Measurements from ENCODE around the gene GLIS1. TPM values are rescaled to one million over a fixed set of nuclear protein-coding genes. Genes with fewer than 3 reads are reported as not detected.

The GLIS1 gene
- total RNA-seq, 1 experiment from 2014 or later = 0.24 TPM

DNA sequence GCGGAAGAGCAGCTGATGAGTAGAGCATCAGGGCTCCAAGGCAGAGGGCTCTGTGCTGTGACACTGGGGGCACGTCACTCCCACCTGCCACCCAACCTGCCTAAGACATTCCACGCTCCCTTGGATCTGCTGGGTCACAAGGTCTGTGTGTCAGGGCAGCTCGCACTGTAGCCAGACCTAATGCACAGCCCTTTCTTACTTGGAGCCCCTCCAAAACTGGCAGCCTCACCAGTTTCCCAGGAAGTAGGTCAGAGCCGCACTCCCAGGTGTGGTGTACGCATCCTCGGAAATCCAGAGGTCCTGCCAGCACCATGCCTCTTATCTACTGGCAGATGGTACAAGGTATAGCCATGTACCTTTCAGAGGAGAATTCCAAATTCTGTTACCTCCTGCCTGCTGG, 257.5 kb downstream of the GLIS1 start:
- Mint-ChIP-seq H3K4me3 (no peak overlapping the region), H3K36me3 (no peaks in the 10 kb centered on the region), H3K27me3 (ENCODE audit: low read depth) (peaks cover 8% of the 10 kb centered on the region; the same call in 1 of the 2 replicates)

DNA sequence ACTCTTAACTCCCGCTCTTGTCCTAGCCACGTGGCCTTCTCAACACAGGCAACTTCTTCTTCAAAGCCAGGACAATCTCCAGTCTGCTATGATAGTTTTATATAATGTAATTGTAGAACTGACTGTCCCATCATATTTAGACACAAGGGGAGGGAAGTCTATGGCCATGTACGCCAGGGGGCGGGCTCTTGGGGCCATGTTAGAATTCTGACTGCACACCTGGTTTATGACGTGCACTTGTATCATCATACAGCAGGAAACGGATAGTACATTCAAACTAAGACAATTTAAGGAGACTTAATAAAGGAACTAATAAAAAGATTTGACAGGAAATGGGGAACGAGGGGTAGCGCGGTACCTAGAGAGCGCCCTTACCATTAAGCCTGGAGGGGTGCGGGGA, 258.3 kb downstream of the GLIS1 start:
- POLR2A ChIA-PET = no interaction called here
- 0 out of 2 replicates have a peak, but pooled peaks cover 3% of the 10 kb centered on the region for H3K9me3 Mint-ChIP-seq
- CTCF ChIA-PET = interaction anchor here (1.1 to 1.6 kb wide), 3 partner anchors 31 to 235 kb away, joined by 3 to 4 read pairs (median 4); no protein-coding TSS in a partner anchor
- peaks cover 14% of the 10 kb centered on the region; the same call in 1 of the 2 replicates for H3K4me1 Mint-ChIP-seq
- H3K27me3 Mint-ChIP-seq (ENCODE audit: low read depth) = peaks cover 15% of the 10 kb centered on the region
- no peak for DNase-seq (ENCODE audit: low spot score)
- H3K36me3 Mint-ChIP-seq = no peaks in the 10 kb centered on the region
- H3K27ac Mint-ChIP-seq = no peak overlapping the region
- ATAC-seq = no peak
- H3K4me3 Mint-ChIP-seq = no peak overlapping the region
- no peak for TF ChIP-seq ZNF219 (CRISPR knock-in tag; IDR thresholded peaks at IDR 0.05; ENCODE audit: borderline replicate concordance)
- no peak for TF ChIP-seq ATF3 (CRISPR knock-in tag; conservative IDR thresholded peaks at IDR 0.05)

More for the DNA sequence above, 257.5 kb downstream of the GLIS1 start:
- Mint-ChIP-seq H3K27ac (no peak overlapping the region), H3K4me1 (peaks cover 13% of the 10 kb centered on the region), H3K9me3 (0 out of 2 replicates have a peak, but pooled peaks cover 3% of the 10 kb centered on the region)
- TF ChIP-seq ZNF317 (CRISPR knock-in tag; IDR thresholded peaks at IDR 0.05; ENCODE audit: borderline replicate concordance, low read depth) = no peak
- no peak for TF ChIP-seq CBFB (CRISPR knock-in tag; IDR thresholded peaks at IDR 0.05; ENCODE audit: low read depth)
- no peak for TF ChIP-seq HMGA2 (CRISPR knock-in tag; IDR thresholded peaks at IDR 0.05)
- DNase-seq (ENCODE audit: low spot score) (no peak), ATAC-seq (no peak)
- ChIA-PET POLR2A (no interaction called here), CTCF (interaction anchor here (1.1 to 1.6 kb wide), 3 partner anchors 32 to 234 kb away, joined by 3 to 4 read pairs (median 4); no protein-coding TSS in a partner anchor)

- POLR2A ChIA-PET = no interaction called here
- Mint-ChIP-seq H3K4me1 (0 out of 2 replicates have a peak, but pooled peaks cover 8% of the 10 kb centered on the region), H3K27me3 (ENCODE audit: low read depth) (peaks cover 15% of the 10 kb centered on the region), H3K27ac (no peak overlapping the region), H3K36me3 (no peaks in the 10 kb centered on the region), H3K4me3 (no peak overlapping the region), H3K9me3 (0 out of 2 replicates have a peak, but pooled peaks cover 3% of the 10 kb centered on the region)
- TF ChIP-seq JUN (CRISPR knock-in tag; IDR thresholded peaks at IDR 0.05) (no peak), NR2C2 (CRISPR knock-in tag; IDR thresholded peaks at IDR 0.05) (no peak), STAT6 (CRISPR knock-in tag; conservative IDR thresholded peaks at IDR 0.05; ENCODE audit: low read depth) (no peak), PRDM15 (CRISPR knock-in tag; IDR thresholded peaks at IDR 0.05) (no peak)
- TF ChIP-seq, protein P1, sequence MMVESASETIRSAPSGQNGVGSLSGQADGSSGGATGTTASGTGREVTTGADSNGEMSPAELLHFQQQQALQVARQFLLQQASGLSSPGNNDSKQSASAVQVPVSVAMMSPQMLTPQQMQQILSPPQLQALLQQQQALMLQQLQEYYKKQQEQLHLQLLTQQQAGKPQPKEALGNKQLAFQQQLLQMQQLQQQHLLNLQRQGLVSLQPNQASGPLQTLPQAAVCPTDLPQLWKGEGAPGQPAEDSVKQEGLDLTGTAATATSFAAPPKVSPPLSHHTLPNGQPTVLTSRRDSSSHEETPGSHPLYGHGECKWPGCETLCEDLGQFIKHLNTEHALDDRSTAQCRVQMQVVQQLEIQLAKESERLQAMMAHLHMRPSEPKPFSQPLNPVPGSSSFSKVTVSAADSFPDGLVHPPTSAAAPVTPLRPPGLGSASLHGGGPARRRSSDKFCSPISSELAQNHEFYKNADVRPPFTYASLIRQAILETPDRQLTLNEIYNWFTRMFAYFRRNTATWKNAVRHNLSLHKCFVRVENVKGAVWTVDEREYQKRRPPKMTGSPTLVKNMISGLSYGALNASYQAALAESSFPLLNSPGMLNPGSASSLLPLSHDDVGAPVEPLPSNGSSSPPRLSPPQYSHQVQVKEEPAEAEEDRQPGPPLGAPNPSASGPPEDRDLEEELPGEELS (CRISPR knock-in tag; IDR thresholded peaks at IDR 0.05) = no peak
- no peak for ATAC-seq
- CTCF ChIA-PET = no interaction called here
- no peak for DNase-seq (ENCODE audit: low spot score)
These were observed 260.5 kb downstream of the GLIS1 start for GRCh38 chr1:53478502-53478818.
